ENCODE results near the gene MORN5.

- TF ChIP-seq, protein P1, sequence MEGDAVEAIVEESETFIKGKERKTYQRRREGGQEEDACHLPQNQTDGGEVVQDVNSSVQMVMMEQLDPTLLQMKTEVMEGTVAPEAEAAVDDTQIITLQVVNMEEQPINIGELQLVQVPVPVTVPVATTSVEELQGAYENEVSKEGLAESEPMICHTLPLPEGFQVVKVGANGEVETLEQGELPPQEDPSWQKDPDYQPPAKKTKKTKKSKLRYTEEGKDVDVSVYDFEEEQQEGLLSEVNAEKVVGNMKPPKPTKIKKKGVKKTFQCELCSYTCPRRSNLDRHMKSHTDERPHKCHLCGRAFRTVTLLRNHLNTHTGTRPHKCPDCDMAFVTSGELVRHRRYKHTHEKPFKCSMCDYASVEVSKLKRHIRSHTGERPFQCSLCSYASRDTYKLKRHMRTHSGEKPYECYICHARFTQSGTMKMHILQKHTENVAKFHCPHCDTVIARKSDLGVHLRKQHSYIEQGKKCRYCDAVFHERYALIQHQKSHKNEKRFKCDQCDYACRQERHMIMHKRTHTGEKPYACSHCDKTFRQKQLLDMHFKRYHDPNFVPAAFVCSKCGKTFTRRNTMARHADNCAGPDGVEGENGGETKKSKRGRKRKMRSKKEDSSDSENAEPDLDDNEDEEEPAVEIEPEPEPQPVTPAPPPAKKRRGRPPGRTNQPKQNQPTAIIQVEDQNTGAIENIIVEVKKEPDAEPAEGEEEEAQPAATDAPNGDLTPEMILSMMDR (IDR thresholded peaks at IDR 0.05 in 2 of 3, conservative IDR thresholded peaks at IDR 0.05 in 1 of 3; ENCODE audit: control insufficient read depth in 2 of 3, extremely low read depth in 1 of 3, insufficient read depth in 1 of 3, low read depth in 3 of 3, low read length in 3 of 3), result no peak
- TF ChIP-seq ZNF274 (IDR thresholded peaks at IDR 0.05; ENCODE audit: insufficient read depth, insufficient read length), result no peak
- no peak for TF ChIP-seq HDAC6 (IDR thresholded peaks at IDR 0.05; ENCODE audit: unreplicated experiment)
- TF ChIP-seq, protein P2, sequence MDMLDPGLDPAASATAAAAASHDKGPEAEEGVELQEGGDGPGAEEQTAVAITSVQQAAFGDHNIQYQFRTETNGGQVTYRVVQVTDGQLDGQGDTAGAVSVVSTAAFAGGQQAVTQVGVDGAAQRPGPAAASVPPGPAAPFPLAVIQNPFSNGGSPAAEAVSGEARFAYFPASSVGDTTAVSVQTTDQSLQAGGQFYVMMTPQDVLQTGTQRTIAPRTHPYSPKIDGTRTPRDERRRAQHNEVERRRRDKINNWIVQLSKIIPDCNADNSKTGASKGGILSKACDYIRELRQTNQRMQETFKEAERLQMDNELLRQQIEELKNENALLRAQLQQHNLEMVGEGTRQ (IDR thresholded peaks at IDR 0.05; ENCODE audit: borderline replicate concordance, low read depth, low read length), result no peak
- no peak for TF ChIP-seq NFYB (IDR thresholded peaks at IDR 0.05; ENCODE audit: insufficient read depth, low read depth, low read length)
- no peak for TF ChIP-seq CUX1 (IDR thresholded peaks at IDR 0.05; ENCODE audit: insufficient replicate concordance, low read depth, low read length)
- no peak for TF ChIP-seq MAX (IDR thresholded peaks at IDR 0.05; ENCODE audit: low read depth, low read length)
- no peak for TF ChIP-seq SRF (IDR thresholded peaks at IDR 0.05; ENCODE audit: low read depth in 2 of 2, low read length in 2 of 2)
- no peak for TF ChIP-seq TARDBP (IDR thresholded peaks at IDR 0.05; ENCODE audit: borderline replicate concordance)
Observed at GRCh38 chr9:122225312-122226141, 65.8 kb downstream of the MORN5 start.

Measured in GM12878 (cell line).